Kidney epithelial cell (primary cell): ENCODE measurements around the gene OR10AG1. TPM values are rescaled to one million over a fixed set of nuclear protein-coding genes. Genes with fewer than 3 reads are reported as not detected.

Experiments
- DNase-seq: peaks from one replicate; pipeline ENCODE4 v3.0.0-alpha.2; 2010; ENCODE audit warnings: low read depth
- H3K27me3 ChIP-seq: 2 replicates; pipeline ENCODE4 v1.6.0; 2011; ENCODE audit warnings: low read length; ENCODE audit not compliant: control insufficient read depth, insufficient read depth
- H3K36me3 ChIP-seq: 2 replicates; pipeline ENCODE4 v1.5.1; 2011; ENCODE audit warnings: low read length; ENCODE audit not compliant: control insufficient read depth, insufficient read depth
- H3K4me3 ChIP-seq: 2 replicates; pipeline ENCODE4 v1.5.1; 2011; ENCODE audit warnings: low read depth, mild to moderate bottlenecking, control low read depth, low read length
- total RNA-seq: library from RNA; depleted of rRNA; stranded (reverse); fragments of >200 nt; gene quantifications from 2 replicates; pipeline ENCODE4 v1.2.3, GENCODE V29; 2015
- TF ChIP-seq, protein P1 (sequence below): IDR thresholded peaks from 2 replicates; pipeline ENCODE4 v1.5.1; 2011; ENCODE audit warnings: mild to moderate bottlenecking, moderate library complexity, low read length, control low read depth, inconsistent platforms; ENCODE audit not compliant: insufficient read depth, poor library complexity, severe bottlenecking

Gene OR10AG1, protein sequence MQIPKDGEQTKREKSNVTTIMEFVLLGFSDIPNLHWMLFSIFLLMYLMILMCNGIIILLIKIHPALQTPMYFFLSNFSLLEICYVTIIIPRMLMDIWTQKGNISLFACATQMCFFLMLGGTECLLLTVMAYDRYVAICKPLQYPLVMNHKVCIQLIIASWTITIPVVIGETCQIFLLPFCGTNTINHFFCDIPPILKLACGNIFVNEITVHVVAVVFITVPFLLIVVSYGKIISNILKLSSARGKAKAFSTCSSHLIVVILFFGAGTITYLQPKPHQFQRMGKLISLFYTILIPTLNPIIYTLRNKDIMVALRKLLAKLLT
- total RNA-seq: not detected in 2 replicates

DNA sequence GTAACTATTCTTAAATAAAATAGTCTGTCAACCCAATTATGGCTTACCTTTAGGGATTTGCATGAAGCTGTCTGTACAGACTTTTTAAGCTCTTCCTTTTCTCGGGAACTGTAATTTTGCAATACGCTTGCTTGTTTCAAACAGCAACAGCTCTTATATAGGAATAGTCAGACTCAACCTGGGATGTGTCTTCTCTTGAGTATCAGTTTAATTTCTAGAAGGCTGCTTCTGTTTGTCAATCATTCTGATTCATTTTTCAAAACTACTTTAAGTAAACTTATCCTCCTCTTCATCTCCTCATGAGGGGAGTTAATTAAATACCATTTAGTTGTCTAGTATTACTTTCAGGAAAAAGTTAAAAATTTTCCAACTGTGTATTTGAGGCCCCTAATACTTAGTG, at the start of gene OR10AG1:
Gene OR10AG1, minus strand, starts transcription at position 101 of the 400 bp plus-strand sequence. Its CDS starts 38 bp downstream, at position 63.
- TF ChIP-seq, protein P1, sequence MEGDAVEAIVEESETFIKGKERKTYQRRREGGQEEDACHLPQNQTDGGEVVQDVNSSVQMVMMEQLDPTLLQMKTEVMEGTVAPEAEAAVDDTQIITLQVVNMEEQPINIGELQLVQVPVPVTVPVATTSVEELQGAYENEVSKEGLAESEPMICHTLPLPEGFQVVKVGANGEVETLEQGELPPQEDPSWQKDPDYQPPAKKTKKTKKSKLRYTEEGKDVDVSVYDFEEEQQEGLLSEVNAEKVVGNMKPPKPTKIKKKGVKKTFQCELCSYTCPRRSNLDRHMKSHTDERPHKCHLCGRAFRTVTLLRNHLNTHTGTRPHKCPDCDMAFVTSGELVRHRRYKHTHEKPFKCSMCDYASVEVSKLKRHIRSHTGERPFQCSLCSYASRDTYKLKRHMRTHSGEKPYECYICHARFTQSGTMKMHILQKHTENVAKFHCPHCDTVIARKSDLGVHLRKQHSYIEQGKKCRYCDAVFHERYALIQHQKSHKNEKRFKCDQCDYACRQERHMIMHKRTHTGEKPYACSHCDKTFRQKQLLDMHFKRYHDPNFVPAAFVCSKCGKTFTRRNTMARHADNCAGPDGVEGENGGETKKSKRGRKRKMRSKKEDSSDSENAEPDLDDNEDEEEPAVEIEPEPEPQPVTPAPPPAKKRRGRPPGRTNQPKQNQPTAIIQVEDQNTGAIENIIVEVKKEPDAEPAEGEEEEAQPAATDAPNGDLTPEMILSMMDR: no peak
- no peak for DNase-seq
- H3K36me3 ChIP-seq: no peaks in the 10 kb centered on the region
- H3K27me3 ChIP-seq: no peaks in the 10 kb centered on the region
- H3K4me3 ChIP-seq: no peak within 1 kb of the TSS

DNA sequence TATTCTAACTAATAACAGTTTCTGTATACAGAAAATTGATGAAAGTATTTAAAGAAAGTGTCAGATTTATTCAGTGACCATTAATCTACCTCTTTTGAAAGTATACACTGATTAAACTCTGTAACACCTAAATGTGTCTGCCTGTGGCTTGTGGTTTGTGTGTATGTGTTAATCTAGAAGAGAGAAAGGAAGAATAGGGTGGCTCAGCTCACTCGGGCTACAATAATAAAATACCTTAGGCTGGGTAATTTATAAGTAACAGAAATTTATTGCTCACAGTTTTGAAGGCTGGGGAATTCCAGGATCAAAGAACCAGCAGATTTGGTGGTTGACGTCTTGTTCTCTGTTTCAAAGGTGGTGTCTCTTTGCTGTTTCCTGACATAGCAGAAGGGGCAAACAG, 44.1 kb upstream of the OR10AG1 start:
- DNase-seq: no peak
- TF ChIP-seq, protein P1: no peak
- no peak overlapping the region for H3K4me3 ChIP-seq
- no peaks in the 10 kb centered on the region for H3K36me3 ChIP-seq
- H3K27me3 ChIP-seq: no peaks in the 10 kb centered on the region

DNA sequence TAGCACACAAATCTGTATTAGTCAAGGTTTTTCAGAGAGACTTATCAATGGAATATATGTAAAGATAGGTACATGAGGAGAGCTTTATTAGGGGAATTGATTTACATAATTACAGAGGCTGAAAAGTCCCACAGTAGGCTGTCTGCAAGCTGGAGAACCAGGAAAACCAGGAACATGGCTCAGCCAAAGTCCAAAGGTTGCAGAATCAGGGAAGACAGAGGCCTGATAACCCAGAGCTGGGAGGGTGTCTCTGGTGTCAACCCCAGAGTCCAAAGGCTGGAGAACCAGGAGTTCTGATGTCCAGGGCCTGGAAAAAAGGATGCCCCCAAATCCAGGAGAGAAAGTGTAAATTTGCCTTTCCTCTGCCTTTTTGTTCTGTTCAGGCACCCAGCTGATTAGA, 41.0 kb upstream of the OR10AG1 start:
- TF ChIP-seq, protein P1: no peak
- no peaks in the 10 kb centered on the region for H3K27me3 ChIP-seq

DNA sequence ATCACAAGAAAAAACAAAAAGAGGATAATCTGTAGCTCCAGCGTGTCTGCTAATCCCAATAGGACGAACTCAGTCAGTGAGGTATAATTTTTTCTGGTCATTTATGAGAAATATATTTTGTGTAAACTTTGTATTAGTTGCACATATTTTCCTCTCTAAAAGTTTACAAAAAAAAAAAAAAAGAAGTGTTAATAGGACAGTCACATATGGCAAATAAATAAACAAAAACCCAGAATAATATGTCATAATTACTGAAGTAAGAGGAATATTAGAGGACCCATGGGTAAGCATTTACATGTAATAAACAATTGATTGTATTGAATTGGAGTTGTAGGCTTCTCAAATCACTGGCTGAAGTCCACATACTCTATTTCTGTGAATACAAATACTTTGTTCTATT, 24.8 kb upstream of the OR10AG1 start, which contains the start of gene OR5F1:
Gene OR5F1, minus strand, starts transcription at position 101 of the 400 bp plus-strand sequence. Its CDS starts 0 bp downstream, at position 101.
- TF ChIP-seq, protein P1: no peak
- no peak for DNase-seq
- H3K36me3 ChIP-seq: no peaks in the 10 kb centered on the region
- no peak within 1 kb of the TSS for H3K4me3 ChIP-seq
- no peaks in the 10 kb centered on the region for H3K27me3 ChIP-seq

More for the DNA sequence above, 41.0 kb upstream of the OR10AG1 start:
- Histone ChIP-seq H3K36me3 (no peaks in the 10 kb centered on the region), H3K4me3 (no peak overlapping the region)
- DNase-seq: no peak

DNA sequence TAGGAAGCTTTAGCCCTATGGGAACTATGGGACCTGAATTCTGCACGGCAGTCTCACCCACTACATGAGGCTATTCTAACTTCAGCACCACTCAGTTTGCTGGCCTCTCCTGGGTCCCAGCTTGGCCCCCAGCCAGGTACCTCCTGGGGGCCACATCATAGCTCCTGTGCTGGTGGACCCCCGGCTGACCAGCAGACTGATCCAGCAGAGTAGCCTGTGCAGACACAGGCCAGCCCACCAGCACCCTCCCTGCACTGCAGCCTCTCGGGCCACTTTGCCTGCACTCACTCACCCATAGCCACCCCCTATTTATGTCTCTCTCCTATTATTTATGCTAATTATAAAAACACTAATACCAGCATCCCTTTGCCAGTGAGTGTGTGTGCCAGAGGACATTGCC, 1.2 kb upstream of the OR10AG1 start:
- no peak overlapping the region for H3K4me3 ChIP-seq
- no peak for DNase-seq
- H3K27me3 ChIP-seq: no peaks in the 10 kb centered on the region
- no peaks in the 10 kb centered on the region for H3K36me3 ChIP-seq
- TF ChIP-seq, protein P1: no peak

DNA sequence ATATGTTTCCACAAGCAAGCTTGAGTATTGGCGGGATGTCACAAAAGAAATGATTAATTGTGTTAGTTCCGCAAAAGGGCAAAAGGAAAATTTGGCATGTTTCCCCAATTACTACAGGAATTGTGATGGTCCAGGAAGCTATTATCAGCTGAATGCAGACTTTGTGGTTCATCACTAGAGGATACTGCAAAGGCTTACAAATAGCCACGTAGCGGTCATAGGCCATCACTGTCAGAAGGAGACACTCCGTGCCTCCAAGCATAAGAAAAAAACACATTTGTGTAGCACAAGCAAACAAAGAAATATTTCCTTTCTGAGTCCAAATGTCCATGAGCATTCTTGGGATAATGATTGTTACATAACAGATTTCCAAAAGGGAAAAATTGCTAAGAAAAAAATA, 1.8 kb downstream of the OR10AG1 start:
- DNase-seq: no peak
- no peaks in the 10 kb centered on the region for H3K27me3 ChIP-seq
- TF ChIP-seq, protein P1: no peak
- no peaks in the 10 kb centered on the region for H3K36me3 ChIP-seq
- H3K4me3 ChIP-seq: no peak overlapping the region
